ENCODE data around the gene GNLY.
"Not testable (repeated sequence)": the region's sequence is repeated elsewhere in the genome, so short reads cannot be mapped to it uniquely, and the experiment has no call there.

Gene GNLY

GRCh38 chr2:85706599-85707296 lies 12.6 kb downstream of the GNLY start:
- DNase-seq (ENCODE audit: low spot score): no peak
- no peak for FAIRE-seq

DNA sequence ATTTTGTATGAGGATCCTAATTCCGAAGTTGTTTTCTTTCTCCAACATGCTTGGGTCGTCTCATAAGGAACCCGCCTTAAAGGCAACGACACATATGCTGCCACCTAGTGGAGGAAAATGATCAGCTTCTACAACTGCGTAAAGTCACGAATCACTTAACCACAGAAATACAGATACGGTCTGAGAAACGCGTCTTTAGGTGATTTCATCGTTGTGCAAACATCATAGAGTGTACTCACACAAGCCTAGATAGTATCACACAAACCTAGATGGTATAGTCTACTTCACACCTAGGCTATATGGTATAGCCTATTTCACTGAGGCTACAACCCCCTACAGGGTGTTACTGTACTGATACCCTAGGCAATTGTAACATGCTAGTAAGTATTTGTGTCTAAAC lies 13.1 kb downstream of the GNLY start:
- FAIRE-seq (peak; percentile 85), DNase-seq (ENCODE audit: low spot score) (peak; percentile 85)

GRCh38 chr2:85708641-85709040 lies 14.5 kb downstream of the GNLY start:
- FAIRE-seq: no peak
- no peak for DNase-seq (ENCODE audit: low spot score)

GRCh38 chr2:85709401-85709811 lies 15.2 kb downstream of the GNLY start:
- no peak for DNase-seq (ENCODE audit: low spot score)
- FAIRE-seq: no peak

GRCh38 chr2:85710687-85711577 lies 16.8 kb downstream of the GNLY start:
- no peak for FAIRE-seq
- no peak for DNase-seq (ENCODE audit: low spot score)

DNA sequence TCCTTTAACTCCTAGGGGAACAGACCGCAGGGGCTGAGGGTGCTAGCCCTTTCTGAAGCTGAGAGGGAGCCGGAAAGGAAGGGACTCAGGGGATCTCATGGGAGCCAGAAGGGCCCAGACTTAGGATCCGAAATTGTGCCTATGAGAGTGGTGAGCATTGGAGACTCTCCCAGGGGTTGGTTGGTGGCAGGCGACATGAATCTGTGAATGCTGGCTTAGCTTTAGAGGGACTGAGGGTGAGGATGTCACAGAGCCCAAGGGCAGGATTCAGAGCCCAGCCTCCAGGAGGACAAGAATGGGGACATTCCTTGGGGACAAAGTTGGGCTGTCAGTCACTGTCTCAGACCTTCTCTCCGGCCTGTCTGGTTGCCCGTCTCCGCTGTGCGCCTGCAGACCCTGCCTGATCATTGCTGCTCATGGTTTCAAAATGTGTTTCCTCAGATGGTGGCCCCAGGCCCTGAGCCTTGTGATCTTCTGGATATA lies 17.5 kb downstream of the GNLY start:
- no peak for DNase-seq (ENCODE audit: low spot score)
- no peak for FAIRE-seq

DNA sequence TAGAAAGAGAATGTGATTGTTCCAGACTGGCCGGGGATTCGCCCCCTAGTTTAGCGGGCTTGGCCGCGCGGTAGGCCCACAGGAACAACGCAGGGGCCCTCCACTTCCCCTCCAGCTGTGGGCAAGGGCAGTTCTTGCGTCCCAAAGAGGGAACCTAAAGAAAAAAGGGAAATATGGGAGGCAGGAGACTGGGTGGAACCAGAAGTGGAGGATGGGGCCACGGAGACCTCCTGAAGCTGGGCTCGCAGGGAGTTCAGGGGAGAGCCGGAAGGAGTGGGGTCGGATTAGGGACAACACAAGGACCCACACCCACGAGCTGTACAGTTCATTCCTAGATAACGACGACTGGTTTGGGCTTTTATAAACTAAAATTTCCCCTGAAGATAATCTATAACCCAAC lies 18.2 kb downstream of the GNLY start:
- FAIRE-seq (no peak), DNase-seq (ENCODE audit: low spot score) (no peak)

- no peak for FAIRE-seq
- no peak for DNase-seq (ENCODE audit: low spot score)
Observed at GRCh38 chr2:85712849-85713612, 18.9 kb downstream of the GNLY start.

DNA sequence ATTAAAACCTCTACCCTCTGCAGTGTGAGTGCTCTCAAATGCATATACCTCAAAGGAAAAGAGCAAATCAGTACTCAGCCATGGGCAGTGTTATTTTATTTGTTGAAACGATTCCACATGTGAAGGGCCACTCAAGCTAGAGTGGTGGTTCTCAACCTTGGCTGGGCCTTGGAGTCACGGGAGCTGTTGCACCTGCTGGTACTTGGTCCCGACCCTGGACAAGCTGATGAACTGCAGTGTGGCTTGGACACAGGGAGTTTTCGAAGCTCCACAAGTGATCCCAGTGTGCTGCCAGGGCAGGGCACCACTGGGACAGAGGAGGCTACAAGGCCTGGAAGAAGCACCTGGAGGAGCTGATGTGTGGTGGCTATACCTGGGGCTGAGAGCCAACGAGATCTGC lies 19.7 kb downstream of the GNLY start:
- FAIRE-seq (no peak), DNase-seq (ENCODE audit: low spot score) (no peak)

- not testable (repeated sequence) for DNase-seq (ENCODE audit: low spot score); FAIRE-seq
Observed at GRCh38 chr2:85714421-85714820, 20.3 kb downstream of the GNLY start.

DNA sequence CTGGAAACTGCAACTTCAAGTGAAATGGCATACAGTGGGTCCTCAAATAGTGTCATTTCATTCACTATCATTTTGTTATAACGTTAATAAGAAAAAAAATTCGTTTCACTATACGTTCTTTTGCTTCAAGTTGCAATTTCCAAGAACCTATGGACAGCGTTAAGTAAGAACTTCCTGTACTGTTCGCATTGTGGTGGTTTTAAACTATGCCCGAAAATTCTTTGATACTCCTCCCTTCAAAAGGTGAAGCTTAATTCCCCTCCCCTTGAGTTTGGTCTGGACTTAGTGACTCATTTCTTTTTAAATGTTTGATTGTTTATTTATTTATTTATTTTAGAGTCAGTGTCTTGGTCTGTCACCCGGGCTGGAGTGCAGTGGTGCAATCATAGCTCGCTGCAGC lies 20.7 kb downstream of the GNLY start:
- DNase-seq (ENCODE audit: low spot score) (no peak), FAIRE-seq (no peak)

DNA sequence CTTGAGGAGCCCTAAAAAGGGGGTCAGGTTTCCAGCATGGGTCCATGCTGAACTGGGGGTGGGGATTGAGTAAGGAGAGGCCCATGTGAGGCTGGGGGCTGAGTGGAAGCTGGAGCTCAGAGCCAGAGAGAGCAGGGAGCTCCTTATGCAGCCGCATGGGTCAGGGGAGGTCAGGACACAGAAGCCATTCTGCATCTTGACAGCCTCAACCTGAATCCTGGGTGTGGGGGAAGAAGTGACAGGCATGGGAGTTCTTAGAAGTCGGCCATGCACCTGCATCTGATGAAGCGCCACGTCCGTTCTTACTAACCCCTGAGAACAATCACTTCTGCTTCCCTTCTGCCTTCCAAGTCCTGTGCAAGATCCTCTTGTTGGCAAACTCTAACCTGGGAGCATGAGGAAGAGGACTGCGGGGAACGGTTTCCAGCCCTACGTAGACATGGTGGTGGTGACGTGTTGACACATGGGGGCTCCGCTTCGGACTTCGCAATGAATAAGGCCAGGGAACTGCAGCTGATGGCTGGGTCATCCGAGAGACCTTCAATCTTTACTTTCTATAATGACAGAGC lies 22.3 kb downstream of the GNLY start:
- no peak for DNase-seq (ENCODE audit: low spot score)
- no peak for FAIRE-seq

DNA sequence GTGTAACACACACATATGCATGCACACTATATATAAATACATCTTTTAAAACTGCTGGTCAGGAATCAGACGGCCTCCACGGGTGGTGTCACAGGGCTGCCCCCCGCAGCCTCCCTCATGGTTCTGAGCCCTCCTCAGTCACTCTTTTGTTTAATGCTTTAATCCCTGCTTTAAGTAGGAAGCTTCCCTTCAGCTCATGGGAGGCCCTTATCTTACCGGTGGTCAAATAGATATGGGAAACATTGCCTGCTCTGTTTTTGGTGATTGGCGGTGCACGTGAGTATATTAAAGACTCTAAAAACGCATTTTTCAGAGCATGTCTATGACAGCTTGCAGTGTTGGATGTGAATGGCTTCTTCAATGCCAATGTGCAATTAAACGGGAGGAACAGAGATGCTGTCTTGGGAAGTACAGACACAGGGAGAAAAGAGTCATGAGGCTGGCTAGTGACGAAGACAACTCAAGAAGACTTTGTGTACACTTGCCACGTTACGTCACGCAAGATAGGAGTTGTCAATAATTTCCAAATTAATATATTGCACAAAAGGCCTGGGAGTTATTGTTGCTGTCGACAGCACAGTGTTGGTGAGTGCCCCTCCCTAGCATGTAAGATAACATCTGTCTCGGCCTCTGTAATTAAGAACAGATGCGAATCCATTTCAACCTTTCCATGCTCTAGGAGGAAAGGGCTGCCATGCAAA lies 23.3 kb downstream of the GNLY start:
- DNase-seq (ENCODE audit: low spot score) (no peak), FAIRE-seq (no peak)

GRCh38 chr2:85718009-85718391 lies 23.8 kb downstream of the GNLY start:
- FAIRE-seq (no peak), DNase-seq (ENCODE audit: low spot score) (no peak)

GRCh38 chr2:85718885-85719492 lies 24.8 kb downstream of the GNLY start:
- no peak for FAIRE-seq

DNA sequence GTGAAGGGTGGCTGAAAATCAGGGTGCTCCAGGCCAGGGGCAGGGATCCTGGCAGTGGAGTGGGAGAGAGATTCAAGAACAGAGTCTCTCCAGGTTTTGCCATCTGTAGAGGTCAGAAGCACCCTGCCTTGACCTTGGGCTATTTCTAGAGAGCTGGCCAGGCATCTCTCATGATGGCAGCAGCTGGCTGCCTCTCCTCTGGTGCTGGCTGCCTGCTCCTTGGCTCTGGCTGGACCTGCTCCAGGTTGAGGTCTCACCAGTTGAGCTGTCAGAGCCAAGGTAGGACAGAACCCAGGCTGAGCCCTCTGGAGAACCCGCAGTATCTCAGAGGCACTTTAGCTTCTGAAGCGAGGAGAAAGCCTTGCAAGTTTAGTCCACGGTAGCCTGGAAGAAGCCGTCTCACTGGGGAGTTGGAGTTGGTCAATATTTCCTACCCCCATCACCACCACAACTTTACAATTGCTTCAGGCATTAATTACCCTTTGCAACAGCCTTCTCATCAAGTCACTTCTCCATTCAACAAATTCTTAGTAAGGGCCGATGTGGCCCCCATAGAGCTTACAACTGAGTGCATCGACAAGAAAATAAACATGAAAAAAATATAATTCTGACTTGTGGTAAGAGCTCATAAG lies 25.6 kb downstream of the GNLY start:
- FAIRE-seq (no peak), DNase-seq (ENCODE audit: low spot score) (no peak)

More at GRCh38 chr2:85718885-85719492, 24.8 kb downstream of the GNLY start:
- no peak for DNase-seq (ENCODE audit: low spot score)

GRCh38 chr2:85720533-85720932 lies 26.4 kb downstream of the GNLY start:
- DNase-seq (ENCODE audit: low spot score): no peak
- FAIRE-seq: no peak

GRCh38 chr2:85721641-85722040 lies 27.5 kb downstream of the GNLY start:
- FAIRE-seq (no peak), DNase-seq (ENCODE audit: low spot score) (no peak)

DNA sequence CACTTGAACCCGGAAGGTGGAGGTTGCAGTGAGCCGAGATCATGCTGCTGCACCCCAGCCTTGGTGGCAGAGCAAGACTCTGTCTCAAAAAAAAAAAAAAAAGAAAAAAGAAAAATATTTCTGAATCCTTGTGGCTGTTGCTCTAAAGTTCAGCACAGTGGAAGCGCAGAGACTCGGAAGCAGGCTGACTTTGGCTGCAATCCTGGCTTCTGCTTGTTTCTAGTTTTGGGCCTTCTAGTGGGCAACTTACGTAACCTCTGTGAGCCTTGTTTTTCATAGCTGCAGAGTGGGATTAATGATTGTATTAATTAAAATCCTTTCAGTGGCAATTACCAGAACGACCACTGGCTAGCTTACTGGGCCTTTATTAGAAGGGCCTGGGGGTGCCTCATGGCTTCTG lies 28.4 kb downstream of the GNLY start:
- FAIRE-seq (no peak), DNase-seq (ENCODE audit: low spot score) (no peak)
